GM12891 (cell line): ENCODE data around the gene AKT1. TPM values are rescaled to one million over a fixed set of nuclear protein-coding genes. Genes with fewer than 3 reads are reported as not detected.
A peak's percentile ranks its signal among the peaks of the same experiment; 100 is the strongest.
"Not testable (repeated sequence)": the region's sequence is repeated elsewhere in the genome, so short reads cannot be mapped to it uniquely, and the experiment has no call there.

Experiments used
- DNase-seq: peaks from one replicate; pipeline ENCODE4 v3.0.0; 2011; ENCODE audit warnings: low spot score; ENCODE audit not compliant: insufficient read length
- FAIRE-seq: peaks from 2 replicates; lab custom pipeline; 2011; peaks lifted over from hg19 to GRCh38; lab: Jason Lieb, UNC
- PAX5 ChIP-seq: IDR thresholded peaks from 2 replicates; pipeline ENCODE4 v1.6.1; 2011; ENCODE audit warnings: low read length, moderate library complexity, mild to moderate bottlenecking; ENCODE audit not compliant: insufficient read depth, severe bottlenecking
- POLR2A ChIP-seq: IDR thresholded peaks from 2 replicates; pipeline ENCODE4 v1.6.1; 2011; ENCODE audit warnings: low read depth, low read length, control low read depth
- POLR2AphosphoS5 ChIP-seq: IDR thresholded peaks from 2 replicates; pipeline ENCODE4 v1.6.1; 2011; ENCODE audit warnings: low read depth, low read length, control low read depth
- POU2F2 ChIP-seq: IDR thresholded peaks from 2 replicates; pipeline ENCODE4 v1.6.1; 2011; ENCODE audit warnings: low read depth, mild to moderate bottlenecking, control low read depth, low read length, moderate library complexity
- SPI1 ChIP-seq: IDR thresholded peaks from 2 replicates; pipeline ENCODE4 v1.6.1; 2011; ENCODE audit warnings: low read depth, low read length, control low read depth
- TAF1 ChIP-seq: IDR thresholded peaks from 2 replicates; pipeline ENCODE4 v1.6.1; 2011; ENCODE audit warnings: low read depth, low read length, control low read depth
- polyA plus RNA-seq: library from polyadenylated mRNA; unstranded; fragments of >200 nt; gene quantifications from one replicate; pipeline ENCODE4 v1.2.1, GENCODE V29; 2012; ENCODE audit warnings: low read depth, missing spikeins, inconsistent platforms; ENCODE audit not compliant: missing spikeins

The AKT1 gene
- 47.1 TPM for polyA plus RNA-seq

- DNase-seq = peak; percentile 71
- TF ChIP-seq POLR2A = no peak
- no peak for TF ChIP-seq POLR2AphosphoS5
- TF ChIP-seq SPI1 = no peak
- no peak for TF ChIP-seq POU2F2
- no peak for TF ChIP-seq TAF1
- TF ChIP-seq PAX5 = no peak
- peak; percentile 85 for FAIRE-seq
Measured at GRCh38 chr14:104794993-104795780, at the start of gene AKT1. Gene AKT1 (minus strand): TSS chr14:104795748. CDS start chr14:104792643, 3,105 bp downstream.

- TF ChIP-seq PAX5 (no peak), POLR2AphosphoS5 (no peak), POLR2A (no peak), SPI1 (no peak), POU2F2 (no peak), TAF1 (no peak)
- DNase-seq = no peak
- FAIRE-seq = no peak
Measured at GRCh38 chr14:104845033-104845666, 49.6 kb upstream of the AKT1 start.

GRCh38 chr14:104844306-104845032 lies 48.9 kb upstream of the AKT1 start:
- FAIRE-seq = no peak
- no peak for DNase-seq
- no peak for TF ChIP-seq POLR2AphosphoS5
- TF ChIP-seq POLR2A = no peak
- no peak for TF ChIP-seq SPI1
- no peak for TF ChIP-seq PAX5
- TF ChIP-seq TAF1 = no peak
- no peak for TF ChIP-seq POU2F2

GRCh38 chr14:104843442-104844305 lies 48.1 kb upstream of the AKT1 start:
- FAIRE-seq = no peak
- DNase-seq = no peak
- TF ChIP-seq POLR2A = no peak
- no peak for TF ChIP-seq PAX5
- no peak for TF ChIP-seq POU2F2
- TF ChIP-seq TAF1 = no peak
- TF ChIP-seq POLR2AphosphoS5 = no peak
- no peak for TF ChIP-seq SPI1

- DNase-seq (no peak), FAIRE-seq (no peak)
- TF ChIP-seq POLR2A = no peak
- no peak for TF ChIP-seq TAF1
- no peak for TF ChIP-seq SPI1
- TF ChIP-seq POU2F2 = no peak
- no peak for TF ChIP-seq POLR2AphosphoS5
- TF ChIP-seq PAX5 = no peak
Measured at GRCh38 chr14:104843006-104843405, 47.5 kb upstream of the AKT1 start.

GRCh38 chr14:104841730-104842129 lies 46.2 kb upstream of the AKT1 start:
- no peak for TF ChIP-seq POLR2AphosphoS5
- no peak for TF ChIP-seq SPI1
- TF ChIP-seq POU2F2 = no peak
- no peak for TF ChIP-seq PAX5
- no peak for TF ChIP-seq TAF1
- TF ChIP-seq POLR2A = no peak
- FAIRE-seq = no peak
- no peak for DNase-seq

- FAIRE-seq, DNase-seq: not testable (repeated sequence)
Measured at GRCh38 chr14:104836171-104836935, 40.8 kb upstream of the AKT1 start.

GRCh38 chr14:104830781-104831180 lies 35.2 kb upstream of the AKT1 start:
- FAIRE-seq (no peak), DNase-seq (no peak)
- TF ChIP-seq PAX5 (no peak), TAF1 (no peak), POLR2A (no peak), SPI1 (no peak), POLR2AphosphoS5 (no peak), POU2F2 (no peak)
